Endothelial cell (in vitro differentiated cells): ENCODE results near the gene TMEM121B. TPM values are rescaled to one million over a fixed set of nuclear protein-coding genes. Genes with fewer than 3 reads are reported as not detected.
A peak's percentile ranks its signal among the peaks of the same experiment; 100 is the strongest.

ENCODE experiments used
- DNase-seq: peaks from one replicate; pipeline ENCODE4 v3.0.0; 2021; ENCODE audit warnings: low spot score
- H3K27ac Mint-ChIP-seq: one replicate; pipeline ENCODE4 v1.8.0; 2021; ENCODE audit warnings: mixed read lengths, inconsistent platforms; ENCODE audit not compliant: unreplicated experiment
- H3K27me3 Mint-ChIP-seq: one replicate; pipeline ENCODE4 v1.8.0; 2021; ENCODE audit warnings: mild to moderate bottlenecking, moderate library complexity, mixed read lengths, inconsistent platforms; ENCODE audit not compliant: unreplicated experiment
- H3K36me3 Mint-ChIP-seq: one replicate; pipeline ENCODE4 v1.8.0; 2021; ENCODE audit warnings: mild to moderate bottlenecking, low read depth, mixed read lengths, inconsistent platforms; ENCODE audit not compliant: unreplicated experiment
- H3K4me1 Mint-ChIP-seq: one replicate; pipeline ENCODE4 v1.8.0; 2021; ENCODE audit warnings: mild to moderate bottlenecking, mixed read lengths, inconsistent platforms; ENCODE audit not compliant: unreplicated experiment
- H3K4me3 Mint-ChIP-seq: one replicate; pipeline ENCODE4 v1.8.0; 2021; ENCODE audit warnings: mild to moderate bottlenecking, mixed read lengths, inconsistent platforms; ENCODE audit not compliant: unreplicated experiment
- H3K9me3 Mint-ChIP-seq: one replicate; pipeline ENCODE4 v1.8.0; 2021; ENCODE audit warnings: mixed read lengths, inconsistent platforms; ENCODE audit not compliant: unreplicated experiment
- CTCF ChIP-seq: fragments of 200-600 bp; sonication (generic); IDR thresholded peaks from one replicate; pipeline ENCODE4 v1.5.0; 2021; ENCODE audit warnings: antibody characterized with exemption; ENCODE audit not compliant: unreplicated experiment
- long read RNA-seq: library from polyadenylated mRNA; unstranded; transcript quantifications from one replicate; pipeline ENCODE4 v2.0.0, GENCODE V29; 2020; ENCODE audit not compliant: unreplicated experiment
- total RNA-seq: library from RNA; stranded (reverse); fragmentation: NEBNext Ultra II Directional; extraction: Animal tissue kit (Norgen Biotek cat#: 25700); gene quantifications from one replicate; pipeline ENCODE4 v1.2.1, GENCODE V29; 2021; ENCODE audit not compliant: unreplicated experiment

Gene TMEM121B
- total RNA-seq = 62.2 TPM
- long read RNA-seq, full-length matches to known transcripts = 2 of 2 reads
- long read RNA-seq, partial matches to known transcripts = 0 of 2 reads
- long read RNA-seq, other reads (novel, unspliced or antisense) = 0 of 2 reads

DNA sequence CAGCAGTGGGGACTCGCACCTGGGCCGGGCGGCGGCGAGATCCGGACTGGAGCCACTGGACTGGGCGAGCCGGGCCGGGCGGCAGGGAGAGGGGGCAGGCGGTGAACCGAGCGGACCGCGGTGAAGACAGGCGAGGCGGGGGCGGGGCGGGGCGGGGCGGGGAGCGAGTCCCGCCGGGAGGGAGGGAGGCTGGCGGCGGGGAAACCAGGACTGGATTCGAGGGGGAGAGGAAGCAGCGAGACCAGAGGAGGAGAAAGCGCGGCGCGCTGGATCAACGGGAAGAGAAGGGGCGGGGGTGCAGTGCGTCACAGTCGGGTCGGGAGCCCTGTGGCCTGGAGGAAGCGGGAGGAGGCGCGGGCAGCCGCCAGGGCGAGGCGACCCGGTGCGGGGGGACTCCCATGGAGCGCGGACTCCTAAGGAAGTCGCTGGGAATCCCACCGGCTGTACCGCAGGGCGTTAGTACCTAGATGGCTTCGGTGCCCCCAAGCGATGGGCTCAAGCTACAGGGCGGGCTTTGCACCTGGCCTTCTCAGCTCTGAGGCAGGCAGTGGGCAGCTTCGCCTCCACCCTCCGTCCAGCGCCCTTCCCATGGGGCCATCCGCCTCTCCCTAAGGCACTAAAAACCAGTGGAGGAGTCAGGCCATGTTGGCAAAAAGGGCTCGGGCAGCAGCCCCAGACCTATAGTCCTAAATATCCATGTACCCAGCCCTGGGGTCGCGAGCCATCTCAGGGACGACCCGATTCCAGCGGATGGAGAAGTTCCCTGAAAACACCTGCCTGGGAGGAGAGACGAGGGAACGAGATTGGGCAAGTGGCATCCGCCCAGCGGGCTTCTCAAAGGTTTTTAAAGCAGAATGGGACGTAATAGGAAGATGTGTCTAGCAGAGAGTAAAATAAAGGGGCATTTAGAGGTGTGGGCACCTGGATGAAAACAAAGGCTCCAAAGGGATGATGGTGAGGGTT lies at the start of gene TMEM121B:
Gene TMEM121B (minus strand): TSS at position 128 of the 963 bp plus-strand sequence. CDS start 233 bp downstream, outside the sequence.
- DNase-seq = peak; percentile 89
- H3K4me3 Mint-ChIP-seq = peak within 1 kb of the TSS; percentile 92
- H3K27me3 Mint-ChIP-seq = peaks cover 15% of the 10 kb centered on the region
- peaks cover 14% of the 10 kb centered on the region for H3K36me3 Mint-ChIP-seq
- H3K4me1 Mint-ChIP-seq = peaks cover 32% of the 10 kb centered on the region
- H3K9me3 Mint-ChIP-seq = no peaks in the 10 kb centered on the region
- H3K27ac Mint-ChIP-seq = peak within 1 kb of the TSS; percentile 75
- TF ChIP-seq CTCF = no peak

DNA sequence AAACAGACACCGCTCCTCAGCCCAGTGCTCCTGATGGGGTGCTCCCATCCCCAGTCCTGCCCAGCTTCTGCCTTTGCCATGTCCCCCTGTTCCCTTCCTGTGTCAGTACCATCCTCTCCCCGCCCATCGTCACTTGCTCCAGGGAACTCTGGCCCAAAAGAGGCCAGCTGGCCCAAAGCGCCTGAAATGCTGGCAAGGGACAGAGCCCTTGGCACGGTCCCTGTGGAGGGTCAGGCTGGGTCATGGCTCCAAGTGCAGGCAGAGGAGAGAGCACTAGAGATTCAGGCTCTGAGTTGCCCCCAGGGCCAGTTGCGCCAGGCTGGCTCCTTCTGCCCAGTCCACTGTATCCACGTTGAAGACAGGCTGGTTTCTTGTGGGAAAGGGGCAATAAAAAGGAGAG lies 46.3 kb upstream of the TMEM121B start:
- peaks cover 5% of the 10 kb centered on the region for H3K27me3 Mint-ChIP-seq
- H3K4me1 Mint-ChIP-seq = peaks cover 3% of the 10 kb centered on the region
- H3K36me3 Mint-ChIP-seq = no peaks in the 10 kb centered on the region
- no peak overlapping the region for H3K4me3 Mint-ChIP-seq
- DNase-seq = no peak
- no peak for TF ChIP-seq CTCF
- peak overlapping the region; percentile 52 for H3K27ac Mint-ChIP-seq
- H3K9me3 Mint-ChIP-seq = no peaks in the 10 kb centered on the region

DNA sequence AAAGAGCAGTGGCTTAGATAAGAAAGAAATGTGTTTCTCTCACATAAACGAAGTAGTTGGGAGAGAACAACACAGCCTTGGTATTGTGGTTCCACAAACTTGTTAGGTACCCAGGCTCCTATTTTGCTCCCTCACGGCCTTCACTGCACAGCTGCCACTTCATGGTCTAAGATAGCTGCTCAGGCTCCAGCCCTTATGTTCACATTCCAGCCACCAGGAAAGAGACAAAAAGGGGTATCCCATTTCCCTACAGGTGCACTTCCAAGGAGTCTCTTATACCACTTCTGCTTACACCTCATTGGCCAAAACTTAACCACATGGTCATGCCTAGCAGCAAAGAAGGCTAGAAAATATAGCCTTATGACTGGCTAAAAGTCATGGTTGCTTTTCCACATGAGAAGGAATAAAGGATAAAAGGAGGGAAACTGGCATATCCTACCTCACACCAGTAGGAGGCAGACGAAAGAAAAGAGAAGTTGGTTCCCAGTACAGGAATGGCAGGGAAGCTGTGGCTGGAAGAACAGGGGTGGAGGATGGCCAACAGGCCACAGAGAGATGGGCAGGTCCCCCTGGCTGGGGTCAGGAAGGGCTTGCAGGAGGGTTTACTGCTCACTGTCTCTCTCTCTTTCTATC lies 43.3 kb upstream of the TMEM121B start:
- Mint-ChIP-seq H3K27ac (peak overlapping the region; percentile 63), H3K4me1 (peaks cover 6% of the 10 kb centered on the region), H3K36me3 (peaks cover 5% of the 10 kb centered on the region), H3K4me3 (no peak overlapping the region), H3K9me3 (no peaks in the 10 kb centered on the region), H3K27me3 (peaks cover 6% of the 10 kb centered on the region)
- TF ChIP-seq CTCF = peak; percentile 51
- DNase-seq = no peak

GRCh38 chr22:17162731-17163130 lies 41.6 kb upstream of the TMEM121B start:
- no peak overlapping the region for H3K27ac Mint-ChIP-seq
- H3K9me3 Mint-ChIP-seq = no peaks in the 10 kb centered on the region
- peaks cover 8% of the 10 kb centered on the region for H3K4me1 Mint-ChIP-seq
- no peak for DNase-seq
- no peak overlapping the region for H3K4me3 Mint-ChIP-seq
- H3K27me3 Mint-ChIP-seq = peaks cover 6% of the 10 kb centered on the region
- TF ChIP-seq CTCF = no peak
- H3K36me3 Mint-ChIP-seq = peaks cover 5% of the 10 kb centered on the region
